GM19328 (cell line): ENCODE data around the gene STK32B.
"Not testable (repeated sequence)": the region's sequence is repeated elsewhere in the genome, so short reads cannot be mapped to it uniquely, and the experiment has no call there.

ENCODE experiments used
- ATAC-seq: cut with Tn5 transposase; IDR thresholded peaks from one replicate; pipeline ENCODE4 v1.9.1; 2021; ENCODE audit warnings: mild to moderate bottlenecking, moderate library complexity; ENCODE audit not compliant: unreplicated experiment

STK32B gene

DNA sequence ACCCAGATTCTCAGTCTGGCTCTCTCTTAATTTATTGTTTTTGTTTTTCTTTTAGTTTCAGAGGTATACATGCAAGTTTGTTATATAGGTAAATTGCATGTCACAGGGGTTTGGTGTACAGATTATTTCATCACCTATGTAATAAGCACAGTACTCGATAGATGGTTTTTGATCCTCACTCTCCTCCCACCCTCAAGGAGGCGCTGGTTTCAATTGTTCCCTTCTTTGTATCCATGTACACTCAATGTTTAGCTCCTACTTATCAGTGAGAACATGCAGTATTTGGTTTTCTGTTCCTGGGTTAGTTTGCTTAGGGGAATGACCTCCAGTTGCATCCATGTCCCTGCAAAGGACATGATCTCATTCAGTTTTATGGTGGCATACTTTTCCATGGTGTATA is 198.4 kb downstream of the STK32B start:
- no peak for ATAC-seq

DNA sequence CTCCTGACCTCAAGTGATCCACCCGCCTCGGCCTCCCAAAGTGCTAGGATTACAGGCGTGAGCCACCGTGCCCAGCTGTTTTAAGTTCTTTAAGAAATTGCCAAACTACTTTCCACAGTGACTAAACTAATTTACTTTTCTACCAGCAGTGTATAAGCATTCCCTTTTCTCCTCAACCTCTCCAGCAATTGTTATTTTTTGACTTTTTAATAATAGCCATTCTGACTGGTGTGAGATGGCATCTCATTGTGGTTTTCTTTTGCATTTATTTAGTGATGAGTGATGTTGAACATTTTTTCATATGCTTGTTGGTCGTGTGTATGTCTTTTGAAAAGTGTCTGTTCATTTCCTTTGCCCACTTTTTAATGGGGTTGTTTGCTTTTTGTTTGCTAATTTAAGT is 199.3 kb downstream of the STK32B start:
- not testable (repeated sequence) for ATAC-seq

DNA sequence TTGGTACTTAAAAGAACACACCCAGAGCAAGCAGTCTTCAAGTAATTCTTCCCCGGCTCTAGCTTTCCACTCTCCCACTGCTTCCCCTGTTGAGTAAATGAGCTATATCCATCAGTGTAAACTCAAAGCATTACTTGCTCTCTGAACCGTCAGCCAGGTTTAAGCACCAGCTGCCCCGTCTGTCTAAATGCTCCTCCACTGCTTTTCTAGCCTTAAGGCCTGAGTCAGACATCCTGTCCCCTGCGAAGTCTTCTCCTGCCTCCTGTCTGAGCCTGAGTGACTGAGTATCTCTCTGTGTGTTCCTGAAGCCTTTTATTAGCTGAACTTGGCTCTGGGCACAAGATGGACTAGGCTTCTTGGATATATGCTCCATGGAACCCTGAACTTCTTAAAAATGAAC is 205.1 kb downstream of the STK32B start:
- ATAC-seq = no peak

GRCh38 chr4:5257086-5257485 is 205.8 kb downstream of the STK32B start:
- ATAC-seq = no peak

GRCh38 chr4:5259471-5259870 is 208.2 kb downstream of the STK32B start:
- no peak for ATAC-seq

- no peak for ATAC-seq
Measured at GRCh38 chr4:5260121-5260520, 208.8 kb downstream of the STK32B start.

DNA sequence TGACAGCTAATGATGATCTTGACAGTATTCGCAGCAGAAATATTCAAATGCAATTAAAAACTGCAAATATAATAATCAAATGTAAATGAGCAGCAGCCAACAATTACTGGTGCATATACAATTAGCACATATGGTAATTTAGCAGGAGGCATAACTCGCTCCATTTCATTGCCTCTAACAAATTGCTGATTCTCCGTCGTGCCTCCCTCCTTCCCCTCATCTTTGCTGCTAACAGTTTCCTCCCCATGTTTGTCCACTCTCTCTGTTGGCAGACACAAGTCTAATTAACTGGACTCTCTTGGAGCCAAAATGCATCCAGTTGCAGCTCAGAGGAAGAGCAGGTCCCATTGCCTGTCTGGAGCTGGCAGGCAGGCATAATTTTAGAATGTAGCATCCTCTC is 210.6 kb downstream of the STK32B start:
- no peak for ATAC-seq

DNA sequence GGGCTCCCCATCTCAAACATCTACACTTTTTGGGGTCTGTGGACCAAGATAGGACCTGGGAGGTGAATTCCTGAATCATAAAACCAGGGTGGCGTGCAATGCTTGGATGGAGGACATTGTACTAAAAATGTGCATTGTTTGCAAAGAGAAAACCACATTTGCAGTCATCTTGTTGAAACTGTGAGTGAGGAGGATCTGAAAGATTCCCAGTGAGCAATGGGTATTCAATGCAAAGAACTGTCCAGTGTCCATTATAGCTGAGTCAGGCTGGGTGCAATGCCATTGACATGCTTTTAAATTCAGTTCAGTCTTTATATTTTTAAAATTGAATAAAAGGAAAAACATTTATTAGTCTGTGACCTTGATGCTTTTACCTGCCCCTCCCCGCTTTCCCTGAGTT is 215.7 kb downstream of the STK32B start:
- no peak for ATAC-seq

DNA sequence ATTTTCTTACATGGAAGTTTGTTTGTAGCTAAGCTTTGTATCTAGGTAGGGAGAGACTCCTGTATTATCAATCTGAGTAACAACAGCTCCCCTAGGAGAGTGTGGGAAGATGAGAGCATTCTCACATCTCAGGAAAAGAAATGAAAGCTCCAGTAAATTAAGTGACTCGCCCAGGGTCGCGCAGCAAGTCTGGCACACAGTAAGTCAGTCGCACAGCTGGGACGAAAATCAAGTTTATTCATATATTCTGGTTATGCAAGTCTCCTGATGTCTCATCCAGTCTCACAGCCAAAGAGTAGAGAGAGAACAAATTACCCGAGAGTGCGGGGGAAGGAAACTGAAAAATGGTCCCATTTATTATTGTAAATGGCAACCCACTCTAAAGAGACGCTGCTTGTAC is 216.1 kb downstream of the STK32B start:
- ATAC-seq = no peak

GRCh38 chr4:5276475-5277075 is 225.3 kb downstream of the STK32B start:
- no peak for ATAC-seq

DNA sequence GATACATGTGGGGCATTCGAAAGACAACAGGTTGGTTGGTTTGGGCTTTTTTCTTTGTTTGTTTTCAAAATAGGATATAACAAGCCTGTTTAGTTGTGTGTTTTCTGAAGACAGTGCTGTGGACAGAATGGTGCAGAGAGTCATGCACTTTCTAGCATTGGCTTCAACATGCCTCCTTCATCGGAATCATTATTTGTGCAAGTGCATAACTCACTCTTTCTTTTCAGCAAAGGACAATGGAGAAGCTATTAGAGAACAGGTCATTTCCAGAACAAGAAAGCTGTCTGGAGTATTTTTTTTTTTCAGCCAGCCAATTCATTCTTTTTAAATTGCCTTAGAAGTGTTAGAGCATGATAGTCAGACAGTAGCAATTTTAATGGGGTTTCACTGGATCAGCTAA is 225.8 kb downstream of the STK32B start:
- no peak for ATAC-seq

DNA sequence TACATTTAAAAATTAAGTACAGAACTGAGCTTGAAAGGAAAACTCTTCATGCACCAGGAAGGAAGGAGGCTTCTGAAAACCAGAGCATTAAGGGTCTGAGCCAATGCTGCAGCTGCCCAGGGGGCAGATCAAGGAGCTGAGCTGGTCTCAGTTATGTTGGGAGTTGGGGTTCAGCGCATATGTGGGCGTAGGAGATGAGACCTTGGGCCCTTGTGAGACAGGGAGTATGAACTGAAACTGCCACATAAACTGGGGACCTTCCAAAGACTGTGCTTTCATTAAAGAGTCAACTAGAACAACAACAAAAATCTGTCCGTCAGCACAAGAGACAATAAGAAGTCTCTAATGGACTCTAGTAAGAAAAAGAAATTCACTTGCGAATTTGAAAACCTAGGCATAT is 226.9 kb downstream of the STK32B start:
- no peak for ATAC-seq

DNA sequence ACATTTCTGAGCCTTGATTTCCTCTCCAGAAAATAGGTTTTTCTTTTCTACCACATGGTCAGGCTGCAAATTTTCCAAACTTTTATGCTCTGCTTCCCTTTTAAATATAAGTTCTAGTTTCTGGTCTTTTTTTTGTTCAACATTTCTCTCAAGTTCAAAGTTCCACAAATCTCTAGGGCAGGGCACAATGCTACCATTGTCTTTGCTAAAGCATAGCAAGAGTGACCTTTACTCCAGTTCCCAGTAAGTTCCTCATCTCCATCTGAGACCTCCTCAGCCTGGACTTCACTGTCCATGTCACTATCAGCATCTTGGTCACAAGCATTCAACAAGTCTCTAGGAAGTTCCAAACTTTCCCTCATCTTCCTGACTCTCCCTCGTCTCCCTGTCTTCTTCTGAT is 228.8 kb downstream of the STK32B start:
- not testable (repeated sequence) for ATAC-seq

- no peak for ATAC-seq
Measured at GRCh38 chr4:5280828-5281227, 229.5 kb downstream of the STK32B start.

- no peak for ATAC-seq
Measured at GRCh38 chr4:5283837-5284236, 232.6 kb downstream of the STK32B start.

GRCh38 chr4:5284517-5284916 is 233.2 kb downstream of the STK32B start:
- ATAC-seq = no peak

GRCh38 chr4:5292101-5292500 is 240.8 kb downstream of the STK32B start:
- no peak for ATAC-seq

GRCh38 chr4:5298000-5298787 is 246.9 kb downstream of the STK32B start:
- ATAC-seq = not testable (repeated sequence)

DNA sequence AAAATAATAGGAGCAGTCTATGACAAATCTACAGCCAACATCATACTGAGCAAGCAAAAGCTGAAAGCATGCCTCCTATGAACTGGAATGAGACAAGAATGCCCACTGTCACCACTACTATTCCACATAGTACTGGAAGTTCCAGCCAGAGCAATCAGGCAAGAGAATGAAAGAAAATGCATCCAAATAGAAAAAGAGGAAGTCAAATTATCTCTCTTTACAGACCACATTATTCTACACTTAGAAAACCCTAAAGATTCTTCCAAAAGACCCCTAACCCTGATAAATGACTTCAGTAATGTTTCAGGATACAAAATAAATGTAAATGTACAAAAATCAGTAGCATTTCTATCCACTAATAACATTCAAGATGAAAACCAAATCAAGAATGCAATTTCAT is 249.0 kb downstream of the STK32B start:
- no peak for ATAC-seq

GRCh38 chr4:5307928-5308327 is 256.6 kb downstream of the STK32B start:
- no peak for ATAC-seq

DNA sequence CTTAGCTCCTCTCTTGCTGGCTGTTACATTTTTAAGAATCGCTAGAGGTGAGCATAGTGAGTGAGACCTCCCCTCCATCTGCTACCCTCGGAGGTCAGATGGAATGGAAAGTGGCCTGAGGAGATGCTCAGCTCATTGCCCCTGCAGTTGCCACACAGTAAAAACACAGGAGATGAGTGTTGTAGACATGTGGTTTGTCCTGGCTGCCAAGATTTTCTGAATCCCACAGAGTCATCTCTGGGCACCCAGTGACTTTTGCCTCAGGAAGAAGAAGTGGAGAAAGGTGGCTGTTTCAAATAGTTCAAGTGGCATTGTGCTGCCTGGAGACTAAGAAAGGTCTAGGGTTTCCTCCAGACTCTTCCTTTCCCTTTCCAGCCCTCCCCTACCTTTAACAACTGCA is 271.0 kb downstream of the STK32B start:
- ATAC-seq = no peak

DNA sequence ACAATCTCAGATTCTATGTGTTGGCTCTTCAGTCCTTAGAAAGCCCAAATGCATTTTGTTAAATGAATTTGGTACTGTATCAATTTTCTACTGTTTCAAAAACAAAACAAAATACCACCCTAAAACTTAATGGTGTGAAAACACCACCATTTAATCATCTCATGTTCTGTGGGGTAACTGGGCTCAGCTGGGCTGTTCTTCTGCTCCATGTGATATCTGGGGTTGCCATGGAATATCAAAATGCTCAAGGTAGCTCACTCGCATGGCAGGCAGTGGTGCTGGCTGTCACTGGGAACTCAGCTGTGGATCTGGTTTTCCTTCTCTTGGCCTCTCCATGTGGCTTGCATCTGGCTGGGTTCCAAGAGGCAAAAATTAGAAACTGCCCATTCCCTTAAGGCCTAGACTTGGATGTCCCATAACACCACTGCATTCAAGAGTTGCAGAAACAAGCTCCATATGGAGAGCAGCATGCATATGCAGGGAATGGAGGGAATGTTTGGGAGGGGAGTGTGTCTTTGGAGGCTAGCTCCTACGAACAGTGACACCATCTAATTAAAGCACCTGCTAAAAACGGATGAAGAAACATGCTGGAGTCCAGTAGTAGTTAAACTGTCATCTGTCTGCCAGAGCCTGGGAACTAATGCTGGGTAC is 279.2 kb downstream of the STK32B start:
- no peak for ATAC-seq
